IMR-90 (cell line): ENCODE results near the gene CASK. TPM values are rescaled to one million over a fixed set of nuclear protein-coding genes. Genes with fewer than 3 reads are reported as not detected.

Experiments used
- ATAC-seq: fragments of 200-7000 bp; cut with Tn5 transposase; 2 replicates; pipeline ENCODE4 v1.9.1; 2020; ENCODE audit warnings: low read depth, mild to moderate bottlenecking, moderate library complexity
- BruUV-seq: library from RNA; stranded (reverse); fragments of 400-500 nt; replicated peaks from 2 replicates; lab custom pipeline; 2021; lab: Mats Ljungman, UMichigan
- CTCF ChIA-PET: fragments of 300-600 bp; formaldehyde crosslinking; extraction: SDS; loops from one replicate; lab custom pipeline; 2021; ENCODE audit warnings: antibody characterized with exemption; lab: Yijun Ruan, JAX
- POLR2A ChIA-PET: fragments of 300-600 bp; sonication (Branson Sonifier 250); formaldehyde crosslinking; loops from one replicate; lab custom pipeline; 2022; ENCODE audit warnings: antibody characterized with exemption; ENCODE audit not compliant: unreplicated experiment; lab: Charles Lee
- DNase-seq: peaks from one replicate; pipeline ENCODE4 v3.0.0; 2013
- H2AFZ ChIP-seq: replicated peaks from 2 replicates; pipeline ENCODE3; 2013; ENCODE audit warnings: low read length, mild to moderate bottlenecking; ENCODE audit not compliant: poor library complexity
- H2AK5ac ChIP-seq: 2 replicates; pipeline ENCODE4 v1.6.1; 2013; ENCODE audit warnings: low read depth, low read length, inconsistent platforms
- H2AK9ac ChIP-seq: replicated peaks from 2 replicates; pipeline ENCODE3; 2013; ENCODE audit warnings: mild to moderate bottlenecking, low read depth, low read length, moderate library complexity; ENCODE audit not compliant: poor library complexity
- H2BK120ac ChIP-seq: 2 replicates; pipeline ENCODE4 v1.6.1; 2013; ENCODE audit warnings: low read depth, low read length, inconsistent platforms
- H2BK15ac ChIP-seq: 3 replicates; pipeline ENCODE4 v1.6.1; 2013; ENCODE audit warnings: low read depth, low read length, inconsistent platforms
- H2BK20ac ChIP-seq: 2 replicates; pipeline ENCODE4 v1.6.1; 2013; ENCODE audit warnings: low read depth, mild to moderate bottlenecking, inconsistent platforms, low read length, moderate library complexity
- H2BK5ac ChIP-seq: 2 replicates; pipeline ENCODE4 v1.6.1; 2013; ENCODE audit warnings: mild to moderate bottlenecking, low read depth, low read length, inconsistent platforms; ENCODE audit not compliant: poor library complexity, severe bottlenecking
- H3K14ac ChIP-seq: replicated peaks from 2 replicates; pipeline ENCODE4 v1.6.1; 2013; ENCODE audit warnings: low read depth, low read length, inconsistent platforms
- H3K18ac ChIP-seq: 2 replicates; pipeline ENCODE4 v1.6.1; 2013; ENCODE audit warnings: low read depth, low read length, control low read depth
- H3K23ac ChIP-seq: 2 replicates; pipeline ENCODE4 v1.6.1; 2013; ENCODE audit warnings: low read depth, low read length, inconsistent platforms
- H3K27ac ChIP-seq: 2 replicates; pipeline ENCODE4 v1.5.1; 2013; ENCODE audit warnings: mild to moderate bottlenecking, control low read depth, low read length; ENCODE audit not compliant: insufficient read depth
- H3K27me3 ChIP-seq: 2 replicates; pipeline ENCODE4 v1.6.1; 2013; ENCODE audit warnings: low read length; ENCODE audit not compliant: control insufficient read depth, insufficient read depth
- H3K36me3 ChIP-seq: 2 replicates; pipeline ENCODE4 v1.6.1; 2013; ENCODE audit warnings: low read length, mixed read lengths; ENCODE audit not compliant: control insufficient read depth, insufficient read depth
- H3K4ac ChIP-seq: 2 replicates; pipeline ENCODE4 v1.6.1; 2013; ENCODE audit warnings: low read depth, low read length, inconsistent platforms
- H3K4me1 ChIP-seq: 2 replicates; pipeline ENCODE4 v1.6.1; 2013; ENCODE audit warnings: low read length, mixed read lengths; ENCODE audit not compliant: control insufficient read depth, insufficient read depth
- H3K4me2 ChIP-seq: 2 replicates; pipeline ENCODE4 v1.6.1; 2013; ENCODE audit warnings: low read depth, mild to moderate bottlenecking, control low read depth, low read length, moderate library complexity
- H3K4me3 ChIP-seq: 2 replicates; pipeline ENCODE4 v1.5.1; 2013; ENCODE audit warnings: low read depth, mild to moderate bottlenecking, control low read depth, low read length, moderate library complexity; ENCODE audit not compliant: insufficient read depth
- H3K56ac ChIP-seq: 2 replicates; pipeline ENCODE4 v1.6.1; 2013; ENCODE audit warnings: low read length, inconsistent platforms; ENCODE audit not compliant: insufficient read depth; ENCODE audit errors: extremely low read depth
- H3K79me1 ChIP-seq, 2 experiments: 2 replicates each; pipeline ENCODE4 v1.6.1; 2013; ENCODE audit warnings: low read length in 2 of 2, inconsistent platforms in 1 of 2, low read depth in 1 of 2
- H3K9ac ChIP-seq: 2 replicates; pipeline ENCODE4 v1.6.1; 2013; ENCODE audit warnings: low read depth, low read length, control low read depth
- H3K9me1 ChIP-seq: 2 replicates; pipeline ENCODE4 v1.6.1; 2013; ENCODE audit warnings: low read length, inconsistent platforms; ENCODE audit not compliant: insufficient read depth
- H3K9me3 ChIP-seq: 2 replicates; pipeline ENCODE4 v1.6.1; 2013; ENCODE audit warnings: low read length; ENCODE audit not compliant: control insufficient read depth, insufficient read depth
- H4K20me1 ChIP-seq: 2 replicates; pipeline ENCODE4 v1.6.1; 2013; ENCODE audit warnings: low read length, inconsistent platforms; ENCODE audit not compliant: insufficient read depth
- H4K5ac ChIP-seq: 2 replicates; pipeline ENCODE4 v1.6.1; 2013; ENCODE audit warnings: mild to moderate bottlenecking, low read depth, low read length, control low read depth
- H4K8ac ChIP-seq, 2 experiments: 2 replicates each; pipeline ENCODE4 v1.6.1; 2013; ENCODE audit warnings: low read depth in 2 of 2, low read length in 2 of 2, control low read depth in 1 of 2, inconsistent platforms in 1 of 2
- H4K91ac ChIP-seq: 2 replicates; pipeline ENCODE4 v1.6.1; 2013; ENCODE audit warnings: low read depth, low read length, inconsistent platforms; ENCODE audit not compliant: insufficient read depth
- BHLHE40 ChIP-seq: fragments of 150-350 bp; IDR thresholded peaks from 2 replicates; pipeline ENCODE4 v1.6.1; 2016; ENCODE audit warnings: mild to moderate bottlenecking, low read depth, low read length
- ELK1 ChIP-seq: fragments of 150-350 bp; IDR thresholded peaks from 2 replicates; pipeline ENCODE4 v1.6.1; 2016; ENCODE audit warnings: low read depth, mild to moderate bottlenecking, low read length, moderate library complexity, borderline replicate concordance
- FOS ChIP-seq: fragments of 150-350 bp; IDR thresholded peaks from 2 replicates; pipeline ENCODE4 v1.6.1; 2016; ENCODE audit warnings: low read depth, low read length
- MAFK ChIP-seq: IDR thresholded peaks from 2 replicates; pipeline ENCODE4 v1.6.1; 2012; ENCODE audit warnings: low read depth, low read length, improper control_type of control experiment
- MAZ ChIP-seq: IDR thresholded peaks from 2 replicates; pipeline ENCODE4 v1.6.1; 2012; ENCODE audit warnings: low read depth, mild to moderate bottlenecking, low read length, improper control_type of control experiment, moderate library complexity, borderline replicate concordance
- MXI1 ChIP-seq: IDR thresholded peaks from 2 replicates; pipeline ENCODE4 v1.6.1; 2012; ENCODE audit warnings: low read depth, mild to moderate bottlenecking, low read length, moderate library complexity, borderline replicate concordance
- RAD21 ChIP-seq: IDR thresholded peaks from 2 replicates; pipeline ENCODE4 v1.6.1; 2012; ENCODE audit warnings: low read length, improper control_type of control experiment
- RCOR1 ChIP-seq: IDR thresholded peaks from 2 replicates; pipeline ENCODE4 v1.6.1; 2012; ENCODE audit warnings: mild to moderate bottlenecking, low read length, improper control_type of control experiment; ENCODE audit not compliant: insufficient replicate concordance
- RFX5 ChIP-seq: IDR thresholded peaks from 2 replicates; pipeline ENCODE4 v1.8.0; 2012; ENCODE audit warnings: low read depth, mild to moderate bottlenecking, low read length, moderate library complexity
- SMC3 ChIP-seq: fragments of 150-350 bp; IDR thresholded peaks from 2 replicates; pipeline ENCODE4 v1.6.1; 2016; ENCODE audit warnings: low read depth, mild to moderate bottlenecking, antibody characterized with exemption, low read length, moderate library complexity
- WGBS, 2 experiments: methylation state at CpG; one replicate each; pipeline versions ENCODE4 v1.1.5 to v1.1.7; 2013; ENCODE audit warnings: missing lambda C conversion rate in 2 of 2; ENCODE audit not compliant: insufficient read length in 1 of 2; ENCODE audit errors: extremely low coverage in 2 of 2; 5-methylcytosine and 5-hydroxymethylcytosine counted together
- dilution Hi-C: fragments of 300-500 bp; cut with HindIII; formaldehyde crosslinking; loops from one replicate; pipeline ENCODE4 v1.14.3; 2018; ENCODE audit warnings: low sequenced_read_pairs; ENCODE audit not compliant: unreplicated experiment
- in situ Hi-C: fragments of 300-500 bp; cut with MboI; formaldehyde crosslinking; loops from 3 replicates; pipeline ENCODE4 v1.14.3; 2019; ENCODE audit warnings: low sequenced_read_pairs, inconsistent platforms, mixed read lengths
- intact Hi-C: fragments of 100-400 bp; cut with micrococcal nuclease; formaldehyde crosslinking; loops from 2 replicates; pipeline ENCODE4 v1.10.0; 2022
- polyA plus RNA-seq, 3 experiments: library from polyadenylated mRNA; depleted of rRNA; stranded (reverse); fragments of >200 nt; gene quantifications; 2 replicates each; pipeline ENCODE4 v1.2.3, GENCODE V29; 2012; ENCODE audit warnings: low replicate concordance in 1 of 3
- total RNA-seq: library from RNA; depleted of rRNA; stranded (reverse); fragments of >200 nt; gene quantifications from 2 replicates; pipeline ENCODE4 v1.2.3, GENCODE V29; 2012
- TF ChIP-seq, protein P1 (sequence below): conservative IDR thresholded peaks from 2 replicates; pipeline ENCODE4 v1.5.1; 2012; ENCODE audit warnings: mild to moderate bottlenecking, low read depth, low read length, improper control_type of control experiment
- TF ChIP-seq, protein P2 (sequence below): fragments of 150-350 bp; IDR thresholded peaks from 2 replicates; pipeline ENCODE4 v1.6.1; 2017; ENCODE audit warnings: mild to moderate bottlenecking, antibody characterized with exemption, low read length, low read depth

CASK gene
- total and polyA plus RNA-seq, 2 of the 4 experiments (the other 2 are of a cell fraction) = 9.4 to 17.7 TPM

GRCh38 chrX:41672643-41673042 lies 250.7 kb downstream of the CASK start:
- no peak overlapping the region for H3K4ac ChIP-seq
- H3K9me1 ChIP-seq = peaks cover 2% of the 10 kb centered on the region; the same call in 1 of the 2 replicates
- no peak overlapping the region for H3K4me3 ChIP-seq
- H2BK15ac ChIP-seq = no peak overlapping the region
- H2BK120ac ChIP-seq = no peak overlapping the region
- no peak overlapping the region for H3K18ac ChIP-seq
- ChIA-PET POLR2A (no interaction called here), CTCF (no interaction called here)
- no peak overlapping the region for H3K23ac ChIP-seq
- H4K5ac ChIP-seq = no peak overlapping the region
- H3K36me3 ChIP-seq = no peaks in the 10 kb centered on the region
- ATAC-seq (no peak), DNase-seq (no peak)
- H2AK5ac ChIP-seq = no peak overlapping the region
- H4K91ac ChIP-seq = no peak overlapping the region
- H3K79me1 ChIP-seq = no peaks in the 10 kb centered on the region
- no peak overlapping the region for H2AK9ac ChIP-seq
- no peaks in the 10 kb centered on the region for H4K20me1 ChIP-seq
- in situ Hi-C loops (no loop called here), dilution Hi-C loops (no loop called here), intact Hi-C loops (no loop called here)
- no peak overlapping the region for H2AFZ ChIP-seq
- H3K56ac ChIP-seq = no peak overlapping the region
- WGBS, 2 experiments = no CpG with 5 or more reads among the region's 1 CpG
- H2BK20ac ChIP-seq = no peak overlapping the region
- H2BK5ac ChIP-seq = no peak overlapping the region
- H3K14ac ChIP-seq = no peak overlapping the region; the same call in 1 of the 2 replicates
- no peak for TF ChIP-seq FOS
- TF ChIP-seq SMC3 = no peak
- TF ChIP-seq, protein P1, sequence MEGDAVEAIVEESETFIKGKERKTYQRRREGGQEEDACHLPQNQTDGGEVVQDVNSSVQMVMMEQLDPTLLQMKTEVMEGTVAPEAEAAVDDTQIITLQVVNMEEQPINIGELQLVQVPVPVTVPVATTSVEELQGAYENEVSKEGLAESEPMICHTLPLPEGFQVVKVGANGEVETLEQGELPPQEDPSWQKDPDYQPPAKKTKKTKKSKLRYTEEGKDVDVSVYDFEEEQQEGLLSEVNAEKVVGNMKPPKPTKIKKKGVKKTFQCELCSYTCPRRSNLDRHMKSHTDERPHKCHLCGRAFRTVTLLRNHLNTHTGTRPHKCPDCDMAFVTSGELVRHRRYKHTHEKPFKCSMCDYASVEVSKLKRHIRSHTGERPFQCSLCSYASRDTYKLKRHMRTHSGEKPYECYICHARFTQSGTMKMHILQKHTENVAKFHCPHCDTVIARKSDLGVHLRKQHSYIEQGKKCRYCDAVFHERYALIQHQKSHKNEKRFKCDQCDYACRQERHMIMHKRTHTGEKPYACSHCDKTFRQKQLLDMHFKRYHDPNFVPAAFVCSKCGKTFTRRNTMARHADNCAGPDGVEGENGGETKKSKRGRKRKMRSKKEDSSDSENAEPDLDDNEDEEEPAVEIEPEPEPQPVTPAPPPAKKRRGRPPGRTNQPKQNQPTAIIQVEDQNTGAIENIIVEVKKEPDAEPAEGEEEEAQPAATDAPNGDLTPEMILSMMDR = no peak
- TF ChIP-seq ELK1 = no peak
- TF ChIP-seq, protein P2, sequence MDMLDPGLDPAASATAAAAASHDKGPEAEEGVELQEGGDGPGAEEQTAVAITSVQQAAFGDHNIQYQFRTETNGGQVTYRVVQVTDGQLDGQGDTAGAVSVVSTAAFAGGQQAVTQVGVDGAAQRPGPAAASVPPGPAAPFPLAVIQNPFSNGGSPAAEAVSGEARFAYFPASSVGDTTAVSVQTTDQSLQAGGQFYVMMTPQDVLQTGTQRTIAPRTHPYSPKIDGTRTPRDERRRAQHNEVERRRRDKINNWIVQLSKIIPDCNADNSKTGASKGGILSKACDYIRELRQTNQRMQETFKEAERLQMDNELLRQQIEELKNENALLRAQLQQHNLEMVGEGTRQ = no peak
- TF ChIP-seq MAFK = no peak
- no peak for TF ChIP-seq MXI1
- TF ChIP-seq RCOR1 = no peak
- TF ChIP-seq BHLHE40 = no peak
- TF ChIP-seq RFX5 = no peak
- TF ChIP-seq RAD21 = no peak
- no peak for TF ChIP-seq MAZ
- no peaks in the 10 kb centered on the region for H3K4me1 ChIP-seq
- H3K9me3 ChIP-seq = no peaks in the 10 kb centered on the region
- H4K8ac ChIP-seq = no peak overlapping the region
- no peak overlapping the region for H3K9ac ChIP-seq
- no peaks in the 10 kb centered on the region for H3K27me3 ChIP-seq
- no peak overlapping the region for H3K27ac ChIP-seq
- no peak overlapping the region for H3K4me2 ChIP-seq
- no TSS peak for BruUV-seq
